OCI-LY1 (cell line): Measurements from ENCODE around the gene ZMYM4.

ENCODE experiments used
- EZH2 ChIP-seq: fragments of 200-600 bp; sonication (generic), shearing (Covaris generic); IDR thresholded peaks from 2 replicates; pipeline ENCODE4 v1.8.0; 2017; ENCODE audit warnings: borderline replicate concordance, mixed run types, mild to moderate bottlenecking, antibody characterized with exemption, low read length, moderate library complexity, mixed read lengths
- TF ChIP-seq, protein P1 (sequence below): fragments of 200-600 bp; sonication (generic), shearing (Covaris generic); IDR thresholded peaks from 2 replicates; pipeline ENCODE4 v1.5.1; 2017; ENCODE audit warnings: mild to moderate bottlenecking, antibody characterized with exemption, low read length, moderate library complexity, mixed read lengths

DNA sequence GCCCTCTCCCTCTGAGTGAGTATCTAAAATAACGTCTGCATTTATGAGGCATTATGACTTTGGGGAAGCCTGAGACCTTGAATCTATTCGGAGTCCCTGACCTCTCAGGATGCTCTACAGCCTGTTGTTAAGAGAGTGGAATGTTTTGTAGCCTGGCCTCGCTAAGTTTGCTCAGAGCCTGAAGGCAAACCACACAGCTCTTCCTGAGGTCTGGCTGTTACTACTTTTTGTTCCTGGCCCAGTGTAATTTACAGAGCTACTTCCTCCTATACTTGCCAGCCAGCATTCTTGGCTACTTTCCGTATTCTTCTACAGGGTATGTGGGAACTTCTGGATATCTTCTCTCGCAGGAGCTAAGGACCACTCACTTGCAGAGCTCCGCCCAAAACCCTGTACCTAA, 3.6 kb upstream of the ZMYM4 start:
- TF ChIP-seq EZH2 = no peak
- TF ChIP-seq, protein P1, sequence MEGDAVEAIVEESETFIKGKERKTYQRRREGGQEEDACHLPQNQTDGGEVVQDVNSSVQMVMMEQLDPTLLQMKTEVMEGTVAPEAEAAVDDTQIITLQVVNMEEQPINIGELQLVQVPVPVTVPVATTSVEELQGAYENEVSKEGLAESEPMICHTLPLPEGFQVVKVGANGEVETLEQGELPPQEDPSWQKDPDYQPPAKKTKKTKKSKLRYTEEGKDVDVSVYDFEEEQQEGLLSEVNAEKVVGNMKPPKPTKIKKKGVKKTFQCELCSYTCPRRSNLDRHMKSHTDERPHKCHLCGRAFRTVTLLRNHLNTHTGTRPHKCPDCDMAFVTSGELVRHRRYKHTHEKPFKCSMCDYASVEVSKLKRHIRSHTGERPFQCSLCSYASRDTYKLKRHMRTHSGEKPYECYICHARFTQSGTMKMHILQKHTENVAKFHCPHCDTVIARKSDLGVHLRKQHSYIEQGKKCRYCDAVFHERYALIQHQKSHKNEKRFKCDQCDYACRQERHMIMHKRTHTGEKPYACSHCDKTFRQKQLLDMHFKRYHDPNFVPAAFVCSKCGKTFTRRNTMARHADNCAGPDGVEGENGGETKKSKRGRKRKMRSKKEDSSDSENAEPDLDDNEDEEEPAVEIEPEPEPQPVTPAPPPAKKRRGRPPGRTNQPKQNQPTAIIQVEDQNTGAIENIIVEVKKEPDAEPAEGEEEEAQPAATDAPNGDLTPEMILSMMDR = no peak
